ENCODE measurements around the gene IPO11.
"Not testable (repeated sequence)": the region's sequence is repeated elsewhere in the genome, so short reads cannot be mapped to it uniquely, and the experiment has no call there.

Gene IPO11

GRCh38 chr5:62450259-62450658 lies 37.7 kb downstream of the IPO11 start:
- no peak for DNase-seq

GRCh38 chr5:62457071-62457470 lies 44.5 kb downstream of the IPO11 start:
- no peak for DNase-seq

GRCh38 chr5:62460578-62460983 lies 48.0 kb downstream of the IPO11 start:
- peak; percentile 64 for DNase-seq

- no peak for DNase-seq
Observed at GRCh38 chr5:62461561-62461960, 49.0 kb downstream of the IPO11 start.

- no peak for DNase-seq
Observed at GRCh38 chr5:62465985-62466925, 53.7 kb downstream of the IPO11 start.

- no peak for DNase-seq
Observed at GRCh38 chr5:62473209-62473608, 60.6 kb downstream of the IPO11 start.

GRCh38 chr5:62475072-62475471 lies 62.5 kb downstream of the IPO11 start:
- DNase-seq = no peak

- no peak for DNase-seq
Observed at GRCh38 chr5:62477801-62478200, 65.2 kb downstream of the IPO11 start.

- DNase-seq = no peak
Observed at GRCh38 chr5:62483556-62483955, 71.0 kb downstream of the IPO11 start.

GRCh38 chr5:62486672-62487071 lies 74.1 kb downstream of the IPO11 start:
- DNase-seq = no peak

GRCh38 chr5:62488531-62488930 lies 76.0 kb downstream of the IPO11 start:
- no peak for DNase-seq

GRCh38 chr5:62489471-62489870 lies 76.9 kb downstream of the IPO11 start:
- no peak for DNase-seq

GRCh38 chr5:62494772-62495171 lies 82.2 kb downstream of the IPO11 start:
- no peak for DNase-seq

- no peak for DNase-seq
Observed at GRCh38 chr5:62496876-62497275, 84.3 kb downstream of the IPO11 start.

- DNase-seq = no peak
Observed at GRCh38 chr5:62498961-62499360, 86.4 kb downstream of the IPO11 start.

GRCh38 chr5:62499756-62500155 lies 87.2 kb downstream of the IPO11 start:
- DNase-seq = no peak

- DNase-seq = no peak
Observed at GRCh38 chr5:62502456-62503101, 90.0 kb downstream of the IPO11 start.

- DNase-seq = no peak
Observed at GRCh38 chr5:62504129-62504528, 91.6 kb downstream of the IPO11 start.

GRCh38 chr5:62506659-62507460 lies 94.3 kb downstream of the IPO11 start:
- DNase-seq = no peak

- not testable (repeated sequence) for DNase-seq
Observed at GRCh38 chr5:62508760-62509159, 96.2 kb downstream of the IPO11 start.

GRCh38 chr5:62509806-62510205 lies 97.2 kb downstream of the IPO11 start:
- DNase-seq = no peak

- not testable (repeated sequence) for DNase-seq
Observed at GRCh38 chr5:62513085-62513484, 100.5 kb downstream of the IPO11 start.

- no peak for DNase-seq
Observed at GRCh38 chr5:62514510-62515119, 102.1 kb downstream of the IPO11 start.

All from suppressor macrophage treated with lipopolysaccharide for 4 hours (primary cell).